Retina (tissue), 1 donor: ENCODE results near the gene HLA-DMA.
"Not testable (repeated sequence)": the region's sequence is repeated elsewhere in the genome, so short reads cannot be mapped to it uniquely, and the experiment has no call there.

ENCODE experiments used
- DNase-seq: peaks from one replicate; pipeline ENCODE4 v3.0.0-alpha.2; 2016

Gene HLA-DMA

GRCh38 chr6:32954267-32954666 is 1.4 kb upstream of the HLA-DMA start:
- DNase-seq: no peak

- no peak for DNase-seq
Measured at GRCh38 chr6:32953775-32954174, 878 bp upstream of the HLA-DMA start.

- no peak for DNase-seq
Measured at GRCh38 chr6:32950449-32950848, 2.4 kb downstream of the HLA-DMA start.

GRCh38 chr6:32950010-32950409 is 2.9 kb downstream of the HLA-DMA start:
- no peak for DNase-seq

GRCh38 chr6:32949113-32949512 is 3.8 kb downstream of the HLA-DMA start:
- DNase-seq: no peak

- DNase-seq: peak; percentile 35
Measured at GRCh38 chr6:32947552-32948465, 5.1 kb downstream of the HLA-DMA start.

GRCh38 chr6:32946893-32947292 is 6.0 kb downstream of the HLA-DMA start:
- DNase-seq: no peak

GRCh38 chr6:32945953-32946352 is 6.9 kb downstream of the HLA-DMA start:
- DNase-seq: no peak

- DNase-seq: no peak
Measured at GRCh38 chr6:32945108-32945760, 7.7 kb downstream of the HLA-DMA start.

GRCh38 chr6:32943864-32944649 is 8.8 kb downstream of the HLA-DMA start:
- no peak for DNase-seq

- not testable (repeated sequence) for DNase-seq
Measured at GRCh38 chr6:32942555-32943123, 10.3 kb downstream of the HLA-DMA start.

- no peak for DNase-seq
Measured at GRCh38 chr6:32941214-32941768, 11.6 kb downstream of the HLA-DMA start.

GRCh38 chr6:32940656-32941213 is 12.2 kb downstream of the HLA-DMA start, which contains the start of gene HLA-DMB:
TSS of gene HLA-DMB (minus strand) at chr6:32941028. CDS start at chr6:32940807, 221 bp downstream.
- DNase-seq: peak; percentile 37

- no peak for DNase-seq
Measured at GRCh38 chr6:32938494-32938893, 14.4 kb downstream of the HLA-DMA start.

- no peak for DNase-seq
Measured at GRCh38 chr6:32937230-32937633, 15.7 kb downstream of the HLA-DMA start.

- DNase-seq: no peak
Measured at GRCh38 chr6:32936239-32937152, 16.4 kb downstream of the HLA-DMA start.

- no peak for DNase-seq
Measured at GRCh38 chr6:32935551-32936238, 17.2 kb downstream of the HLA-DMA start.

- DNase-seq: peak; percentile 65
Measured at GRCh38 chr6:32933661-32934085, 19.2 kb downstream of the HLA-DMA start.

GRCh38 chr6:32932132-32932868 is 20.6 kb downstream of the HLA-DMA start:
- no peak for DNase-seq

- DNase-seq: no peak
Measured at GRCh38 chr6:32931211-32931610, 21.7 kb downstream of the HLA-DMA start.
